ENCODE measurements around the gene SATB2.
A peak's percentile ranks its signal among the peaks of the same experiment; 100 is the strongest.

The SATB2 gene

DNA sequence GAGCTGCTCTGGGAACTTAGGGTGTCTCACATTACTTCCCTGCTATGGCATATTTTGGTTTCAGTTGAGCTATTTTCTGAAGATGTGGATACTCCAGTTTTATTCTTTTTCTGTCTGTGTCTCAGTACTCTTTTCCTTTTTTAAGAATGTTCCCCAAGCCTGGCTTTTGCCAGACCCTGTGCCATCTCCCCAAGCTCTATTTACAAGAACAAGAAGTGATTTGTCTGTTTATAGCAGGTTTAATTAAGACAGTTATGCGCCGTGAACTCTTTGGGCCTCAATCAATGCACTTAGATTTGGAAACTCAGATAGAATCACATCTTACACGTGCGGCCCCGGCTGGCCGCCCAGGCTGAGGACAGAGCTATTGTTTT, 8.9 kb upstream of the SATB2 start:
- no peak overlapping the region for H3K27ac ChIP-seq
- DNase-seq (ENCODE audit: low read depth, low spot score) = no peak

DNA sequence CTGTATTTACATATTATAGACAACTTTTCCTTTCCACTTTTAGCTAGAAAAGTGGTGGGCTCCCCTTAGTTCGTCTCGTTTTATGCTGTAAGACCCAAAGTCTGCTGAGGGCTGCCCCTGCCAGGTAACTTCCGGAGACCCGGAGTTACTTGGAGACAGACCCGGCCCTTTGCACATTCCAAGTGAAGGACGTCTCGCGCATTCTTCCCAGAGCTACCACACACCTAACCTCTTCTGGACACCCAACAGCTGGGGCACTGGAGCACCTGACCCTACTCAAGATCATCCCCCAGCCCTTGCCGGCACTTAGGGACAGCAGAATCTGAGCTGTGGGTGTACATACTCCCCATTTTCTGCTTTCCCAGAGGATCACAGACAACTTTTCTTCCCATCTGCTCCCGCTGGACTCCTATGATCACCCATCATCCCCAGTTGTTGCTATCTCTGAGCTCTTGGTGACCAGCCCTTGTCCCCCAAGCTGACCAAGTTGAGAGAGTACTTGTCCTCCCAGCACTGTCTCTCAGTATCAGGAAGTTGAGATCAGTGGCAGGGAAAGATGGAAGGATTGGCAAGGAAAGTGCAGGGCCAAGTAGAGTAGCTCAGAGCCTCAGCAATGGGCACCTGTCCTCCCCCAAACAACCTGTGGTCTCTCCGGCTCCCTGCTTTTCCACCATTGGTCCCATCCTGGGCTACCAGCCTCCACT, 8.4 kb upstream of the SATB2 start:
- DNase-seq (ENCODE audit: low read depth, low spot score) = no peak
- H3K27ac ChIP-seq = no peak overlapping the region

DNA sequence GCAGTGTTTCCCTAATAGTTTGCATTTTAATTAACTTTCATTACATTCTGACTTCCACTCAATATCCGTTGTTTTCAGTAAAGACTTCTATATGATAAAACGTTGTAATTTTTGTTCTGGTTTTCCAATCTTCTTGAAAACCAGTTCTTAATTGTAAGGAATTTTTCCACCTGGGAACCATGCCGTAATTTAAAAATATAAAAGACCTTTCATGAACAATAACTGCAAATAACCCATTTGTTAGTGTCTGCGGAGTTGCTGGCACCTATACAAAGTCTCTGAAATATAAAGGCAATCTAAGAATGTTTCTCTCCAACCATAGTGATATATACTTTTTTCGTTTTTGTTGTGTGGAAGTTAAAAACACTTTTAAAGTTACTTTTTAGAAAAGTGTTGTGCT, 7.7 kb upstream of the SATB2 start:
- DNase-seq (ENCODE audit: low read depth, low spot score) = no peak
- H3K27ac ChIP-seq = no peak overlapping the region

DNA sequence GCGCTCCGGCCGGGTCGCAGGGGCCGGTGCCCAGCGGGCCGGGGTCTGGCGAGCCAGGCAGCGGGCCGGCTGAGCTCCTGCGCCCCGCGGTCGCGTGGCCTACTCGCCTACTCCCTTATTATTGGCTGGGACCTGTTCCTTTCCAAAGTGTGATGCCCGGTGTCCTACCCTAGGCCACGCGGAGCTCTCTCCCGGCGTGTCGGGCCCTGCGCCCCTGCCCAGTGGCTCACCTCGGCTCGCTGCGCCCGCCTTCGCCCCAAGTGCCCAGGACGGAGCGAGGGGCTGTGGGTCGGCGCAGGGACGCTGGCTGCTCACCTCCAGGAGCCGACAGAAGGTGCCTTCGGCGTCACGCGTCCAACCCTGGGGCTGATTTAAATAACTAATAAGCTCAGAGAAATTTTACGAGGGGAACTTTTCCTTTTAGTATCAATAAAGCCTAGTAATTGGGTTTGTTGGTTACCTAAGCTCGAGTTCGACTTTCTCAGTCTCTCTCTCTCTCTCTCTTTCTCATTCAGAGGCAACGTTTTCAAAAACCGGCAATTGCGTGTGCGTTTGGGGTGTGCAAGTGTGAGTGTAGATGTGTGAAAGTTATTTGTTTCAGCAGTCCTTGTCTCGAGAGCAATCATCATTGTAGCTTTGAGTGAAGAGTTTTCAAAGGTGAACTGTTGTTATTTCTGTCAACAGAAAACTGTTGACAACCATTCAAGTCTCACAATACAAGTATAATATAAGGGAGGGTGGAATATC, 7.0 kb upstream of the SATB2 start:
- no peak overlapping the region for H3K27ac ChIP-seq
- no peak for DNase-seq (ENCODE audit: low read depth, low spot score)

DNA sequence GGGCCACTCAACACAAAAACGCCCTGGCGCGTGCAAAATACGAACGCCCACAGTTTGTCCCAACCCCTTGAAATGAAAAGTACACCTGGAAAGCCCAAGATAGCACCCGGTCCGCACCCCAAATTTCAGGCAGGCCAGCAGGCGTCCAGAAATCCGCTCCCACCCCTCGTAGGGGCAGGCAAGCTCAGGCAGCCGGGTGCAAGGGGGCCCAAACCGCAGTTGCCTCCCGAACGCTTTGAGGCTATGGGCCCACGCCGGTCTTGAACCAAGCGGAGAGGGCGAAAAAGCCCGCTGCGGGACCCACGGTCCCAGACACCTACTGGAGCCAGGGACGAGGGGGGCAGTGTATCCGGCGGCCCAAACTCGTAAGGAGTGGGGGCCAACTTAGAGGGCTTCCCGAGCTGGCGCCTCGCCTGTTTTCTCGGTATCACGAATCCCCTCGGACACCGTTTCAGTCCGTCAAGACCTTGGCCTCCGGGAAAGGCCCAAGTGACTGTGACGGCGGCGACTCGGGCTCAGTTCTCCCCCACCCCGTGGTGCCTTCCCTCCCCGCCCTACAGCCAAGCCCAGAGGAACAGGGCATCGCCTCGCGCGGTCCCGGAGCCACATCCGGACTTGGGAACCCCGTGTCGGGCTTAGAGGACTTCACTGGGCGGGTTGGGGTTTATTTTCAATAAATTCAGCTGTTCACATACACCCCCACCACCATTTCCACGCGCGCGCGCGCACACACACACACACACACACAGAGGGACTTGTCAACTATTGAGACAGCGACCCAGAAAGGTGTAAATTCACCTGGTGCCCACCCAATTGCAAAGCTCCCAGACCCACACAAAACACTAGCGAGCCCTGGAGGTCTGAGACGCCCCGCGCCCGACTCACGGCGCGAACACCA, 6.2 kb upstream of the SATB2 start:
- H3K27ac ChIP-seq = no peak overlapping the region
- DNase-seq (ENCODE audit: low read depth, low spot score) = no peak

DNA sequence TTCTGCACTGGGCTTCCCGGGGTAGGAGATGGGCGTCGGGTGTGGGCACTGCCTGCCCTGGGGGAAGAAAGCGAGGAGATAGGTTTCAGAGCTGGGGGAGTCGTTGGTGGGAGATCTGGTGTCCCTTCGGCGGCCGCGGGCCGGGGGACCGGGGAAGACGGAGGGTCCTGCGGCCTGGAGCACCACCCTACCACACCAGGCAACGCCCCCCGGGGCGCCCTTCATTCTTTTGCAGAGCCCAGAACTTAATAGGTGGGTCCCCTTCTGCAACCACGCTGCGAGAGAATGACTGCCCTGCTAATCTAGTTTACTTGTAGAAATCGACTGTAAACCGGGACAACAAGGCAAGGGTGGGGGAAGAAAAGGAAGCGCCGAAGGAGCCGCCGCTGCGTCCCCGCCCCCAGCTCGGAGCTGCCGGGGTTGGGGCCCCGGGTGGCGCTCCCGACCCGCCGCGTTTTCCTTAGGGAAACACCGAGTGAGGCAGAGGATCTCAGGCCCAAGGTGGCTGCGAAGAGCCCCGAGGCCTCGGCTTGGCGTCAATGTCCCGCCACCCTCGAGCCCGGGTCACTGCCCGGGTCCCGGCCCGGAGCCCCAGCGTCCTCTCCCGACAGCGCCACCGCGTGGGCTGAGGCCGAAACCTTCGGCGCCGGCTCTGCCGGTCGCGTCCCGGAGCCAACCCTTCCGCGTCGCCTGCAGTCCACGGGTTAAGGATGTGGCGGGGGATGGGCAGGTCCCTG, 5.4 kb upstream of the SATB2 start:
- H3K27ac ChIP-seq = no peak overlapping the region

DNA sequence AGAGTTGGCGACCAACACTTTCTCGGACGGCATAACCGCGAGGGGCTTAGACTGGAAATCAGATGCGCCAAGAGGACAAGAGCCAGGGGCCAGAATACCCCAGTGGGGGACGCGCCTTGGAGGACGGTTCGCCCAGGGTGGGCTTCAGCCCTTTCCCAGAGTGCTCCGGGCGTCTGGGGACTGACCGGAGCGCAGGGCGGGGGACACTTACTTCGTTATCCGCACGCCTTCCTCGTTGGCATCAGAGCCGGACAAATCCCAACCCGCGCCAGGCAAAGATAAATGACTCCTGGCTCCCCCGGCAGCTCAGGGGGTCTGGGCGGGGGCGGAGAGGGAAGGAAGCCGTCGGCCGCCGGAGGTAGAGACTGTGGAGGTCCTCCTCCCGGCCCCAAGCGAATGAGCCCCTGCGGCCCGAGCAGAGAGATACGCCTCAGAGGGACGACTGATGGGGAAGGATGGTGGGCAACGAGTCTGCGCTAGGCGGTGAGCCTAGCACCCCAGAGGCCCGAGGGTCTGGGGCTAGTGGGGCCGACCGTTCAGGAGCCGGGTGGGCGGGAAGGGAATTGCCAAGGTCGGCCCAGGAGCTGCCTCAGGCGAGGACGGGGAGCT, 4.7 kb upstream of the SATB2 start:
- DNase-seq (ENCODE audit: low read depth, low spot score) = no peak
- H3K27ac ChIP-seq = no peak overlapping the region

More for the DNA sequence above, 5.4 kb upstream of the SATB2 start:
- DNase-seq (ENCODE audit: low read depth, low spot score) = no peak

DNA sequence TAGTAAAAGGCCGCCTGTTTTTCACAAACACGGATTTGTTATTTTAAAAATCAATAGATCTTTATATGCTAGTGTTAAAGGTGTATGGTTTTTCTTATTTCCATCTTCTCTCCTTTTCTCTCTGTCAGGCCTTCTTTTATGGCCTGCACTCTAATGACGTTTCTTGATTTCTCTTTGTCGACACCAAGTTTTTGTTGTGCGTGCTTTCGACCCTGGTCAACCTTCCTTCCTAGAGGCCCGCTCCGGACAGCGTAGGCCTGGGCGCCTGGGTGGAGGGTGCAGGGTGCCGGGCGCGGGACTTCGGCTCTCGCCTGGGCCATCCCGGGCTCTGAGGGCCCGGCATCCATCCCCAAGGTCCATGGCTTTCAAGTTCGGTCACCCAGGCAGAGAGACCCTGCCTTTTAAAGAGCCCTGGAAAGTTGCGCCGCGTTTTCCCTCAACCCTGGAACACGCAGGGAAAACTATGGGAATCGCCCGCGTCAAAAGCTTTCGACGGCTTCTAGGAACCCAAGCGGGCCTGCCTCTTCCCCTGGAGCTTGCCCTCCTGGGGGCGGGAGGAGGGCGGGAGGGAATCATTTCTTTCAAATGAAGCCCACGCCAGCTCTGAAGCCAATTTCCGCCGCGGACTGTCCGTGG, 4.1 kb upstream of the SATB2 start:
- H3K27ac ChIP-seq = no peak overlapping the region
- no peak for DNase-seq (ENCODE audit: low read depth, low spot score)

DNA sequence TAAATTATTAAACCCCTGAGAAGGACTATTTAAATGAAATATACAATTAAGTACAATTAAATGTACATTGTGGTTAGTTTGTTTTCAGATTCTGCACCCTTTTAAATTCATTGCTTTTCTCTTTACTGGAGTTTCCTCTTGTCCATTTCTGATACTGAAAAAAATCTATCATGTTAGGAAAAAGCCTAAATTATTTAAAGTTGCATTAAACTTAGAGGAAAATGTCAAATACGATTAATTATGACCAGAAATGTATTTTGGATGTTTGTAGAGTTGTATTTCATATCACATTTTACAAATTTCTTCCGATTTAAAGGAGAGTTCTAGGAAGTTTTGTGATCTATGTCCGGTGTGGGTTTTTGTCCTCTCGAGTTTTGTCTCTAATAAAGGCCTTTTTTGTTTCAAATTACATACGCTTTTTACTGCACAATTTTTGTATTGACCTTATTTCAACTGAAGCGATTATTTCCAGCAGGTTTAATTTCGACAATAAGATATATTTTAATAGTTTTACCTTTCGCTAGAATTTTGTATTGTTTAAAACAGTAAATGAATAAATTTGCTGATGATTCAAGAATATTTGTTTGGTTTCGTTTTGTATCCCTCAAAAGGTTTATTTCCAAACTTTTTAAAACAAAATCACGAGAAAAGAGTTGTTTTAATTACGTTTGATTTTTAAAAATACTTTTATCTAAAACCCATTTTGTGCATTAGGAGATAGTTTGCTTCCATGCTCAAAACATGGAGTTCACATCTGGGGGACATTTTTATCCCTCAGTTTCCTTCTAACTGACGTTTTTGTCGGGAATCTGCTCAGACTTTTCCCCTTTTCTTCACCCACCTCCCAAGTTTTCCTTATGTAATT, 3.3 kb upstream of the SATB2 start:
- DNase-seq (ENCODE audit: low read depth, low spot score) = no peak
- H3K27ac ChIP-seq = peak overlapping the region; percentile 93

DNA sequence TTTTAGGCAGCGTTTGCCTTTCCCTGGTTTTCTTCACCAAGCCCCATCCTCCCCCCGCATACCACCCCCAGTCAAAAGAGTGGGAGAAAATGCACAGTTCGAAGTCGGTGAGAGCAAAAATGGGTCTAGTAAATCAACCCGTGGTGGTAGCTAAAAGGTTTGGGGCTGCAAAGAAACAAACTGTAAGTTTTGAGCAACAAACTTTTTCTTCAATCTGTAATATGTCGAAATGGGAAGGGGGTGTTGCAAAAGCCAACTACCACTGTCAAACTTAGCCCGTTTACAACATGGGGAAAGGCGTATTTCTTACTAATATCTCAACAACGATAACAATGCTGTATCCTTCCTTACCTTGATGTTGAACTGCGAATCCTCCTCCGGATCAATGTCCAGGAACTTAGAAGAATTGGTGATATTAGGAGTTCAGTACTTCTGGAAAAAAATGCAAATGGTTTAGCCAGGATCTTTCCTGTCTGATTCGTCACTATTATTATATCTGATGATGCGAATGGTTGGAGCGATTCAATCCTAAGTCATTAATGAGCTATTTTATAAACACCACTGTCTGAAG, 2.4 kb upstream of the SATB2 start:
- no peak for DNase-seq (ENCODE audit: low read depth, low spot score)
- H3K27ac ChIP-seq = peak overlapping the region; percentile 93

DNA sequence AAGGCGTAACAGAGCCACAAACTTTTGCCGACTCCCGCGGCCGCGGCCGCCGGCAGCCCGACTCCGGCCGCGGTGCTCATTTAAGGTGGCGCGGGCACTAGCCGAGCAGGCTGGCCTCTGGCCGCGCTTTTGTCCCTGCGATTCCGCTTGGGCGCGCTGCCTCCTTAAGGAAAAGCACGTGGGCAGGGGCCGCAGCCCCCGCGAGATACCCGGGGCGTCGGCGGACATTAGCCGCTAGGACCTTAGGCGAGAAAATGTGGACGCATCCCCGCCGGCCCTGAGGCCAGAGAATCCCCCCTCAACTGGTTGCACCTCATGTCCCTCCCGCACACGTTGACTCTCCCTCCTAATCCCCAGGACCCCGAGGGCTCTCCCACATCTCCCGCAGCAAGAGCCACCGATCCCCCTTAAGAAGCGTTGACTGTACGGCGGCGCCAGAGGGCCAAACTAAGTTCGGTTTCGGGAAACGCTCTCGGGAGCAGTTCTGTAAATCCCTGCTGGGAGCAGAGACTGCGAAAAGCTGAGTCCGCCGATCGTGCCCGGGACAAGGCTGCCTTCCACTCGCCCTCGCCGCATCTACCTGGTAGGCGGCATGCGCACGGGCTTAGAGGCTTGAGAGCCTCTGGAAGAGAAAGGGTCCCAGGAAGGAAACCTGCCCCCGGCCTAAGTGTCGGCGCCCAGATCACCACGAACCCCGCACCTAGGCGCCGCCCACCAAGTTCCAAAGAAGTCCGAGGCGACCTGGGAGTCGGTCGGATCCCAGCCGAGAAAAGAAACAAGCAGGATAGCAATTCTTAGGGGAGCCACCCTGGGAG, 1.8 kb upstream of the SATB2 start:
- peak overlapping the region; percentile 93 for H3K27ac ChIP-seq
- DNase-seq (ENCODE audit: low read depth, low spot score) = peak; percentile 70

DNA sequence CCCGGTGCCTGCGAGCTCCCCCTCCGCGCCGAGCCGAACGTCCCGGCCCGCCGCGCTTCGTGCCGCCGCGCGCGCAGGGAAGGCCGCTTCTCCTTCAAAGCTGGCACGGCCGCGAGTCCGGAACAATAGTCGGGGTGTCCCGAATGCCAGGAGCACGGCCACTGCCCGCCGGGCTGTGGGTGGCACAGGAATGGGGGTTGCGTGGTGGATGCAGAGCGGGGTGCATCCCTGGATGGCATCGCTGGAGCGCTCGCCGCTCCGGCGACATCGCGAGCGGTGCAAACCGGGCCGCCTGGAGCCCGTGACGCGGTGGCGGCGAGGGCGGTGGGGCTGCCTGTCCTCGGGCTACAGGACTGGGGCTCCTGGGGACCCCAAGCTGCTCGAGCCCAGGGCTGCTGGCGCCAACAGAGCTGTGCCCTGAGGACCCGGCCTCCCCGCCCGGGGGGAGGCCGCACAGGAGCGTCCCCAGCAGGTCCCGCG, 1.1 kb upstream of the SATB2 start:
- no peak for DNase-seq (ENCODE audit: low read depth, low spot score)
- peak overlapping the region; percentile 93 for H3K27ac ChIP-seq

DNA sequence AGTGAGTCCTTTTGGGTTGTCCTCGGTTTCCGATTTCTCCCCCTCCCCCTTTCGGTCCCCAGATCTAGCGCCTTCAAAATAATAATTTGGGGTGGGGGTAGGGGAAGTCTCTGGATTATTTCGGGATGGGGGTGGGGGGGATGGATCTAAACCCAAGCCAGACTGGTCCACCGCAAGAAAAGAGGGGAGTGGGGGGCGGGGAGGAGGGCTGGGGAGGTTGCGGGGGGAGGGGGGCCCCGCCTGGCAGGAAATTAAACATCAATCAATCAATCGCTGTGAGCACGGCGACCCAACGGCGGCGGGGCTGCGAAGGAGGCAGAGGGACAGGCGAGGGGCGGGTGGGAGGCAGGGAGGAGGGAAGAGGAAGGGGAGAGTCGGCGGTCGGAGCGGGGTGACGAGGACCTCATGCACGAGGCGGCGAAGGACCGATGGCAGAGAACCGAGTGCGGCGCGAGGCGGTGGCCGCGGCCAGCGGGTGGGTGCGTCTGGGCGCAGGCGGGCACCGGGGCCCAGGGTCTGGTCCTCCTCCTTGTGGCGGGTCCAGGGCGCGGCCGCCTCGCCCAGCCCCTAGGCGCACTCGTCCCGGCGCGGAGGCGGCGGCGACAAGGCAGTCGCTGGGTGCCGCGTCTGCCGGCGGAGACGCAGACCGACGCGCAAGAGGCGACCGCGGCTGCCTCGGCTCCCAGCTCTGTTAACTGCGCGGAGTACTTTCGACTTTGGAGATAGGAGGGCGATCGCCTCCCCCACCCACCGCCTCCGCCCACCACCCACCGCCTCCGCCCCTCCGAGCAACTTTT, 468 bp upstream of the SATB2 start:
- no peak for DNase-seq (ENCODE audit: low read depth, low spot score)

DNA sequence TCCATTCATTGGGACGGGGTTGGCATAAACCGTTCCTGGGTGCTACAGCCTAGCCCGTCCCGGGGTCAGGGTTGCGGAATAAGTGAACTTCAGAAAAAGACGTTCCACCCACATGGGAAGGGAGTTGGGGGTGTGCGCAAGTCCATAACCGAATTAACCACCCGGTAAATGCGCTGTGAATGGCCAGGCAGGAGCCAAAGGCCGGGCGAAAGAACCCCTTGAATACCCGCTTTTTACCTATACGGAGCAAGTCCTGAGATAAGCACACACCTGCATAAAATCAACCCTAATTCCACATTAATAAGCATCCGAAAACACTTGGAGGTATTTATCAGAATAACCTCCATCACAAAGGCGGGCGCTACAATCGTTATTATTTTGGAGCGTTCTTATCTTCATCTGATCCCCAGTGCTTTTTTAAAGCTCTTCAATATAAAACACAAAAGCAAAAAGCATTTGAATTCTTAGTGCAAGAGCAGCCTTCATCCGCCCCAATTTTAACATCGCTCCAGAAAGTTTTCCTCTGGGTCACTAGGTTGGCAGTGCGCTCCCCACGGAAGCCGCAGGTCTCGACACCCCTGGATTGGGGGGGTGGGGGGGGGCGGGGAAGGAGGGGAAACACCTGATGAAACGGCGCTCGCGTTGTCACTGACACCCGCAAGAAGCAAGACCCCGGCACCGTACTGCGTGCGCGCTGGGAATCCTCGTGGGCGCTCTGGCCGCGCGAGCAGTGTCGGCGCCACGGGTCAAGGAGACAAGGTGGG, 1.2 kb downstream of the SATB2 start:
- DNase-seq (ENCODE audit: low read depth, low spot score) = no peak
- H3K27ac ChIP-seq = peak overlapping the region; percentile 93

More for the DNA sequence above, 468 bp upstream of the SATB2 start:
- H3K27ac ChIP-seq = peak overlapping the region; percentile 93

DNA sequence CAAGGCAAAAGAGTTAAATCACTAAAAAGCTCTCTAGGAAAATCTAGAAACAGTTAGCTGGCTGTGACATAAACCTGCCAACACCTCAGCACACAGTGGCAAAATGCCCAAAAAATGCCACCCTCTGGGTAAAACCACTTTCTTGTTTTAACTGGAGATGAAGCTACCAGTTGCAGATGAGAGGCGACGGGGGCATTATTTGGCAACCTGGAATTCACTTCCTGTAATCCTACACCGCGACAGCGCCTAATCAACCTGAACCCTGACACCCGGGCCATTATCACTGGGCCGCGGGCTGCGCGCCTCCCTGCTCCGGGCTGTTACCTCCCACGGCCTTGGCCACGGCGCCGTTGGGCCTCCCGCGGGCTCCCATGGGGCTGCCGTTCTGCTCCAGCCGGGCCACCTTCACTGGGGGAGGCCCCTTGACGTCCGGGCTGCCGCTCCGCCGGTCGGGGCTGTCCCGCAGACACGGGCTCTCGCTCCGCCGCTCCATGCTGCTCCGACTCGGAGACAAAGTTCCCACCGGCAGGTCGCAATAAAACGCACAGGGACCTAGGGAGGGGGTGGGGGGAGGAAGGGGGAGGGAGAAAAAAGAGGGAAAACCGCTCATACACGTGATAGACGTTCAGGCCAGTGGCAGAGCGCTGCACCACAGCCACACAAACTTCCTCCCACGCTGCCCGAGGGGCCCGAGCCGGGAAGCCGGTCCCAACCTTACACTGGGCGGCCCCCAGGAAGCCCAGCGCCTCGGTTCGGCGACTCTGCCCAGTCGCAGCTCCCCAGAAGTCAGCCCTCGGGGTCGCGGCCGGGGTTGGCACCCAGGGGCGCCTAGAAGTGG, 2.0 kb downstream of the SATB2 start:
- H3K27ac ChIP-seq = peak overlapping the region; percentile 21
- DNase-seq (ENCODE audit: low read depth, low spot score) = no peak
